CD4-positive, alpha-beta T cell treated with Interleukin-2 at 100 ng/mL for 4 hours (primary cell): ENCODE data around the gene CST3.
"Not testable (repeated sequence)": the region's sequence is repeated elsewhere in the genome, so short reads cannot be mapped to it uniquely, and the experiment has no call there.

Experiments used
- DNase-seq: peaks from one replicate; pipeline ENCODE4 v3.0.0-alpha.2; 2020; ENCODE audit warnings: low spot score

The CST3 gene

DNA sequence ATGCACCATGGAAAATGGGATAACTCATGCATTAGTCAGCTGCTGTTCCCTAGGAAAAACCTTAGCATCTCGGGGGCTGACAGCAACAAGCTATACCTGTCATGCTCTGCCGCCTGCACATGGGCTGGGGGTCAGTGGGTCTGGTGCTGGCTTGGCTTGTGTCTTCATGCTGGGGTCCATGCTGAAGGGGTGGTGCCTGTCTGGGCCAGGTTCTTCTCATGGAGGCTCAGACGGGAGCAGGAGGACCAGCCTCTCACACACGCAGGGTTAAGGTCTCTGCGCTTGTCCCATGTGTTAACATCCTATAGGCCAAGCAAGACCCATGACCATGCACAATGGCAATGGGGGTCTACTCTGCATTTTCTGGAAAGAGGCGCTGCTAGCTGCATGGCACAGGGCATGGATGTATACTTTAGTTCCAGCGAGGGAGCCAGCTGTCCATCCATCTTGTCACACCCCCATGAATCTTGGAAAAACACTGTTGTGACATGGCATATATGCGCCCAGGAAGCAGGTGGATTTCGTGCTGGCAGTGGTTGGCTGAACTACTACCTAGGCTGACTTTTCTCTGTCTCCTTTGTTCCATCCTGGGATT, 24.6 kb upstream of the CST3 start:
- no peak for DNase-seq

DNA sequence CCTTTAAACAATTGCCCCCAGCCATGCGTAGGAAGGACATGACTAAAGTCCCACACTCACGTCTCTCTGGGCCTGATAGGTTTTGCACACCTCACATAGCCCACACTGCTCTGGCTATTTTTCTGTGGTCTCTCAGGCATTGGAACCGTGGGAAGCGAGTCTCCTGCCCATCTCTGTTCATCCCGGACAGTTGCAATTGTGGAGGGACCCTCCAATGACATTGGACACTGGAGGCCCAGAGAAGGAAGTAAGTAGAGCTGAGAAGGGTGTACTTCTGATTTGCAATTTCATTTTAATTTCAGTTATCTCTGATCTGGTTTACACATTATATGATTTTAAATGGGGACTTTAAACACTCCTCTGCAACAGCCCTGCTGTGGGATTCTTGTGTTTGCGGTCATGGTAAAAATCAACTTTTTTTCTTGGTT, 23.3 kb upstream of the CST3 start:
- DNase-seq, result no peak

DNA sequence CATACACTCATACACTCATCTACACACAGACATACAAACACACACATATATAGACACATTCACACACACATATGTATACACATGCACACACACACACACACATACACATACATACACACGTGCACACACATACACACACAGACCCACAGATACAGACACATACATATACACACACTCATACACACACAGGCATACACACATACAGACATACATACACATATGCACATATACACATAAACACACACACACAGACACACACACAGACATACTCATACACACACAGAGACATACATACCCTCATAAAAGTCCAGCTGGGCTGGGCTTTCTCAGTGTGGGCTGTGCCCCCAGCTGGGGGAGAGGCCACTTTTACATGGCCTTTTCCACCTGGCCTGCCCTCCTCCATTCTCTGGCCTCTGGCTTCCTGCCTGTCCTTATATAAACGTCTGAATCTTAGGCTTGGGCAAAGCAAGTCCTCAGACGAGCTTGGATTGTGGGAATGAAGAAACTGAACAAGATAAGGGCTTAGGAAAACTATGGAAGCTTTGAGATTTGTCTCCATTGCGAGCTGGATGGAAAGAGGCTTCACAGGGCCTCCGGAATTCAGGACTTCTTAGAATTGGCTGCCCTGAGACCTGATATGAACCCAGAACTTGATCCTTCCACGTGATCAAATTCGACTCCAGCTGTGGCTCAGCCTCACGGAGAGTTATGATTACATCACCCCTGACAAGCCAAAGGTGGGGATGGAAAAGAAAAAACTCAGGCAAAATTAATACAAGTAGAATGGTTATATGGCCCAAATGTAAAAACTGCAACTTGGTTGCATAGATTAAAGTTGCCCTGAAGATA, 22.5 kb upstream of the CST3 start:
- no peak for DNase-seq

DNA sequence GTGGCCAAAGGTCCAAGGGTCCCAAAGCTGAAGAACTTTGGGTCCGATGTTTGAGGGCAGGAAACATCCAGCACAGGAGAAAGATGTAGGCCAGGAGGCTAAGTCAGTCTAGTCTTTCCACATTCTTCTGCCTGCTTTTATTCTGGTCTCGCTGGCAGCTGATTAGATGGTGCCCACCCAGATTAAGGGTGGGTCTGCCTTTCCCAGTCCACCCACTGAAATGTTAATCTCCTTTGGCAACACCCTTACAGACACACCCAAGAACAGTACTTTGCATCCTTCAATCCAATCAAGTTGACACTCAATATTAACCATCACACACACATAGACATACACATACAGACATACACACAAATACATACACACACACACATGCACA, 21.8 kb upstream of the CST3 start:
- not testable (repeated sequence) for DNase-seq

DNA sequence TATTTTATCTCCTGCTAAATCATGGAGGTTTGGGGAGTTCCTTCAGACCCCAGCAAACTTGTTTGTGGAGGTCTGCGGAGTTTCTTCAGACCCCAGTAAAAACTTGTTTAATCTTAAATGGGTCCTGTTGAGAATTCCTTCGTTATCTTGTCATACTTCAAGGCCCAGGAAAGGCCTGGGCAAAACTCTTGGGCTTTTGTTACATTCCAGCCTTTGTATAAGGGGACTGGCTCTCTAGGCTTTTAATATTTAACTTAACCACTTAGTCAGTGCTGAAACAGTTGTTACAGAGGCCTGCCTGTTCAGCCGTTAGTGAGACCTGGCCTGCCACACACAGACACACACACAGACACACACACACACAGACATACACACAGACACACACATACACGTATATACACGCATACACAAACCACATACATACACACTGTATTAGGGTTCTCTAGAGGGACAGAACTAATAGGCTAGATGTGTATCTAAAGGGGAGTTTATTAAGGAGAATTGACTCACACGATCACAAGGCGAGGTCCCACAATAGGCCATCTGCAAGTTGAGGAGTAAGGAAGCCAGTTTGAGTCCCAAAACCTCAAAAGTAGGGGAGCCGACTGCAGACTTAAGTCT, 21.3 kb upstream of the CST3 start:
- no peak for DNase-seq

DNA sequence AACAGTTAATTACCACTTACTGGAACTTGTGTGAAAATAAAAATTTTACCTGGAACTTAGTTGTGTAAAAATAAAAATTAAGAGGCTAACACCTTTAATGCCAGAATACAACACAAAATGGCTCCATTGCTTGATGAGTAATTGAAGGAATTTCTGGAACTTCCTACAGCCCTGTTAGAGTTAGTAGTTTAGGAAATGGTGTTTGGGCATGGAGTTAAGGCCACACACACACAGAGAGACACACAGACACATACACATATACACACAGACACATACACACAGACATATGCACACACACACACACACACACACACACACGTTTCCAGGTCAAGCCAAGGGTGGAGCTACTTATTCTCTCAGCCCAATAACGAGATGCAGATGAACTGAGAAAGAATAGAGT, 20.6 kb upstream of the CST3 start:
- DNase-seq, result no peak

DNA sequence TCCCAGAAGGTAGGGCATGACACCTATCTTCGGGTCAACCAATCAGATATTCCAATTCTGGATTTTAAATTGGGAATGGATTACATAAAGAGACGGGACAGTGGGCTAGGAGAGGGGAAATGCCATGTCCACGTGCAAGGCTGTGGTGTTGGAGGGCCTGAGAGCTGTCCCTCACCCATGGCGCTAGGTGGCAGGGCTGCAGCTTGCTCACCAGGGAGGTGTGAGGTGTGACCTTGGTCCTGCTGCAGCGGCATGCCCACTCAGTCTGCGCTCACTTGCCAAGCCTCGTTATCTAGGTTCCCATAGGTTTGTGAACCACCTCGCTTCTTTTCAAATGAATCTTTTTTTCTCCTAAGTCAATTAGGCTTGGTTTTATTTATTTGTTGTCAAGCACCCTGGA, 19.4 kb upstream of the CST3 start:
- no peak for DNase-seq

DNA sequence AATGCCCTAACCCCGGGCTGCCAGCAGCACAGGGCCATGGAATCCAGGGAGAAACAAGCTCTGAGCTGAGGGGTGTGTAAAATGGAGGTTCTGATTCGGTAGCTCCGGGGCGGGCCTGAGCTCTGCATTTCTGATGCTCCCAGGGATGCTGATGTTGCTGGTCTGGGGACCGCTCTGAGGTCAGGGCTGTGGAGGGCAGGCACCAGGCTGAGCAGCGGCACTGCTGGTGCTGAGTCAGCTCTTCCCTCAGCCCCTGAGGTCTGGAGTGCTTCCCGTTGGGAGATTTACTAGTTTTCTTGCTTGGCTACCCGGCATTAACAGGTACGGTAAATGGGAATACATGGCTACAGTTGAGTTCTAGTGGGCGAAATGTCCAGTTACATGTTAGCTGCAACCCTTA, 18.6 kb upstream of the CST3 start:
- no peak for DNase-seq

DNA sequence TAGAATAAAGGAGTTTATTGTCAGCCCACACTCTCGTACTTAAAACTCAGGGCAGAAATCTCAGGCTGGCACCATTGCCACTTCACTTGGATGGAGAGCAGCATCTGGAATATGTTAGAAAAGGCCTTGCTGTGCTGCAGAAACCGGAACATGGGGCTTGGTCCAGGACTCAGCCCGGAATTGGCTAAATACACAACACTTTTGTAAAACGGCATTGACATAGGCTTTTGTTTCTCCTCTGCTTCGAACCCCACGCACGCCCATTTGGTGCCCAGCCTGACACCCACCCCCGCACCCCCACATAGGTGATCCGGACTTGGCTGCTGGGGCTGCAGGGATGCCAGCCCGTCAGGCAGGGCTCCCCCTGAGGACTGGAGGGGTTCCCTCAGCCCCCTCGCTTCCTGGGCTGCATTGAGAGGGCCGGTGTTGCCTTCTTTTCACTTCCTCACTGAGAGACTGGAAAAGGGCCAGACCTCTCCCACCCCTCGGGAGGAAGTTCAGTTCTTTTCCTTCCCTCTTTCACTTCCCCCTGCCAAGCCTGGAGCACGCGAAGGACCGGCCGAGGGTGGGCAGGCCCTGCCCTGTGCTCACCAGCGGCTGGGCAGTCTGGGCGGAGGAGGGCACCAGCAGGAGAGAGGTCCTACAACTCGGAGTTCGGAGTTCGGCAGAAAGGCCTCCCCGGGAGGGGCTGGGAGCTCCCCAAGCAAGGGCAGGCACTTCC, 17.9 kb upstream of the CST3 start:
- DNase-seq, result no peak

DNA sequence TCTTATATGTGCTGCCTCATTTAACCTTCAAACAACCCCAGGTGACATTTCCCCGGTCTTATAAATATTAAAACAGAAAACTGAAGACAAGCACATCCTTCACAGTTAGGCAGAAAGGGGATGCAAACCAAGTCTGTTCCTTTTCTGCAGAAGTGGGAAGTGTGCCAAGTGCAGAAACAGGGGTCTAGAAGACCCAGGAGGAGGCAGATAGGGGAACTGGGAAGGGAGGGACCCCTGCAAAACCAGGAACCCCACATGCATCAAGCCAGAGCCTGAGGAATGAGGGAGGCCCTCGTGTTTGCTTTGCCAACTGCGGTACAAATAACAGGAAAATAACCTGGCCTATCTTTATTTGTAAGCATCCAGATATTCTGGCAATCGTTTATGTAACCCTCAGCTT, 17.0 kb upstream of the CST3 start:
- DNase-seq, result no peak

DNA sequence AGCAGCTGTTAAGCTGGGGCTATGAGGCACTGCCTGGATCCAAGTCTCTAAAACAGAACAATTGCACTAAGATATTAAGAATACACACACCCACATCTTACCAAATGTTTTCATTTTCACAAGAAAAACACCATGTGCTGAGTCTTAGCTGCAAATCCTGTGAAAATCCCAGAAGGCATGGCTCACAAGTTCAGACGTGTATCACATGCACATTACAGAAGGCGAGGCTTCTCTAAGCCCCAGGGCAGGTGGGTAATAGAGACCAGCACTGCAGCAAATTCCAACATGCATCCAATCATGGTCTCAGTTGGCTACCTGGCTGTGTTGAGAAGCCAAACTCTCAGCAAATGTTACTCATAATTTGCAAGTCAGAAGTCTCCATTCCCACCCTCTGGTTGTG, 16.2 kb upstream of the CST3 start:
- no peak for DNase-seq

DNA sequence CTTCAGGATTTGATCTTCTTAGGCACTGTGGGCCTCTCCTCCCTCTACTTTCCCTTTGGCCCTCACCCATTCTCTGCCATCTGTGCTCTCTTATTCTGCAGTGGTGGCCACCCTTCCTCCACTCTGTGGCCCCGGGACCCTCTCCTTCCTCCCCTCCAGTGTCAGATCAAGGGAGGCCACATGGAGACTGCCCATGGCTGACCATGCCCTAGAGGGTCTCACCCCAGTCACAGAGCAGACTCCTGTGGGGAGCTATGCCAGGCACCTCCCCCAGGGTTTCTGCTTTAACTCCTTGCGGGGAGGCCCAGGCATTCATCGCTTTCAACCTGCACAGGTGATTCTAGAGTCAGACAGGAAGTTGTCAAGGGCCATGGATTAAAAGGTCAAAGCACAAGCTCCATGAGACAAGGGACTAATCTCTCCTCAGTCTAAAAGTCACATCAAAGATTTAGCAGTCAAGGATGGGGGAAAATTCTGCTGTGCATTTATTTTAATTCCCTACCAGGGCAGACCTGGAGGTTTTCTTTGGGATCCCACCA, 15.7 kb upstream of the CST3 start:
- no peak for DNase-seq

DNA sequence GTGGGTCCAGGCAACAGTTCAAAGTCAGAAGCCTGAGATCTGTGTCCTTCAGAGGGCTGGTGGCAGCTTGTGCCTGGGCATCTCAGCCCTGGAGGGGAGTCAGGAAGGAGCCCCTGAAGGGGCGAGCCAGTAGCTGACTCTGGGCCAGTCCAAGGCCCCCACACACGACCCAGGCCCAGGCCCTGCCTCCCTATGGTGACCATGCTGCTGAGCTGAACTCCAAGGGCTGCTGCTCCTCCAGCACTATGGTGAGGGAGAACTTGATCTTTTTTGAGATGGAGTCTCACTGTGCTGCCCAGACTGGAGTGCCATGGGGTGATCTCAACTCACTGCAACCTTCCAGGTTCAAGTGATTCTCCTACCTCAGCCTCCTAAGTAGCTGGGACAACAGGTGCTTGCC, 15.2 kb upstream of the CST3 start:
- no peak for DNase-seq

DNA sequence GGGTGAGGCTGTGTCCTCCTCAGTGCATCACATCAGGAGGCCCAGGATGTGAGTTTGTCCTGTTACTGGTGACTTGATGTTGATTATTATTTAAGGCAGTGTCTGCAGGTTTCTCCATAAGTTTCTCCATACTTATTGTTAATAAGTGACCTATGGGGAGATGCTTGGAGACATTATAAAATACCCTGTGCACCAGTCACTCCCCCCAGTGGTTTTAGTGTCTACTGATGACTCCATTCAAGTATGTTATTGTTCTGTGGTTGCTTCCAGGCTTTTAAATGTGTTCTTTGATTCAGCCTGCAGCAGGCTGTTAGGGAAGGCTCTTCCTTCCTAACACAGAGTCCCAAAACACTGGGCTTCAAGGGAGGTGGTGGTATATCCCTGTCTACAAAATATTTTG, 14.6 kb upstream of the CST3 start:
- no peak for DNase-seq

DNA sequence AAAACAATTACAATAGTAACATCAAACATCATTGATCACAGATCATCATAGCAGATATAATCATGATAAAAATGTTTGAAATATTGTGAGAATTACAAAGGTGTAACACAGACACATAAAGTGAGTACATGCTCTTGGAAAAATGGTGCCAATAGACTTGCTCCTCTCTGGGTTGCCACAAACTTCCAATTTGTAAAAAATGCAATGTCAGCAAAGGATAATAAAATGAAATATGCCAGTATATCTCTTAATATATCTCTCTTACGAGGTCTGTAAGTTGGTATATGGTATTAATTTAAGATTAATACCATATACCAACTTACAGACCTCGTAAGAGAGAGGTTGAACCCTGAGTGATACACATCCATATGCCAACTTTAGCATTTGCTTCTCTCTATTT, 13.4 kb upstream of the CST3 start:
- DNase-seq, result no peak

DNA sequence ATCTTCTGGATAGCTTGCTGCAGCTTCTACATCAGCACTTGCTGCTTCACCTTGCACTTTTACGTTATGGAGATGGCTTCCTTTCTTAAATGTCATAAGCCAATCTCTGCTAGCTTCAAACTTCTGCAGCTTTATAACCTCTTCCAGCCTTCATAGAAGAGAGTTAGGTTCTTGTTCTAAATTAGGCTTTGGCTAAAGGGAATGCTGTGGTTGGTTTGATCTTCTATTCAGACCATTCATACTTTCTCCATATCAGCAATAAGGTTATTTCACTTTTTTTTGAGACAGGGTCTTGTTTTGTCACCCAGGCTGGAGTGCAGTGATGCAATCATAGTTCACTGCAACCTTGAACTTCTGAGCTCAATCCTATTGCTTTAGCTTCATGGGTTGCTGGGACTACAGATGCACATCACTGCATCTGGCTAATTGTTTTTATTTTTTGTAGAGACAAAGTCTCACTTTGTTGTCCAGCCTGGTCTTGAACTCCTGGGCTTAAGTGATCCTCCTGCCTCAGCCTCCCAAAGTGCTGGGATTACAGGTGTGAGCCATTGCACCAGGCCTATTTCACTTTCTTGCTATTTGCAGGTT, 12.2 kb upstream of the CST3 start:
- DNase-seq, result no peak

DNA sequence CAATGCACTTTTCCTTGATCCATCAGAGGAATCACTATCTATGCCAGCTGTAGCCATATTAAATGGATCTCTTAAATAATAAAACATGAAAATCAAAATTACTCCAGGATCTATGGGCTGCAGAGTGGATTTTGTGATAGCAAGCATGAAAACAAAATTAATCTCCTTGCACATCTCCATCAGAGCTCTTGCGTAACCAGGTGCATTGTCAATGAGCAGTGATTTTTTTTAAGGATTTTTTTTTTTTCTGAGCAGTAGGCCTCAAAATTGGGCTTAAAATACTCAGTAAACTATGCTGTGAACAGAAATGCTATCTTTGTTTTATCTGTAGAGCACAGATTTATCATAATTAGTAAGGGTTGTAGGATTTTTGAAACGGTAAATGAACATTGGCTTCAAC, 11.5 kb upstream of the CST3 start:
- no peak for DNase-seq

DNA sequence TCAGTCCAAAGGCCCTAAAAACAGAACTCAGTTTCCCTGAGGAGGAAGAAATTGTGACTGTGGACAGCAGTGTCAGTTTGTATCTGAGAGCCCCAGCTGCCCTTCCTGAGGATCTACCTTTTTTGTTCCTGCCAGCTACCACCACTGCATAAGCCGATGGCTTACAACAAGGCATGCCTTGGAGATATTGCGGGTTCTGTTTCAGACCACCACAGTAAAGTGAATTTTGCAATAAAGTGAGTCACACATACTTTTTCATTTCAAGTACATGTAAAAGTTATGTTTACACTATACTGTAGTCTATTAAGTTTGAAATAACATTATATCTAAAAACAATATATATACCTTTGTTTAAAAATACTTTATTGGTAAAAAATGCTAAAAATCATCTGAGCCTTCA, 9.6 kb upstream of the CST3 start:
- no peak for DNase-seq

DNA sequence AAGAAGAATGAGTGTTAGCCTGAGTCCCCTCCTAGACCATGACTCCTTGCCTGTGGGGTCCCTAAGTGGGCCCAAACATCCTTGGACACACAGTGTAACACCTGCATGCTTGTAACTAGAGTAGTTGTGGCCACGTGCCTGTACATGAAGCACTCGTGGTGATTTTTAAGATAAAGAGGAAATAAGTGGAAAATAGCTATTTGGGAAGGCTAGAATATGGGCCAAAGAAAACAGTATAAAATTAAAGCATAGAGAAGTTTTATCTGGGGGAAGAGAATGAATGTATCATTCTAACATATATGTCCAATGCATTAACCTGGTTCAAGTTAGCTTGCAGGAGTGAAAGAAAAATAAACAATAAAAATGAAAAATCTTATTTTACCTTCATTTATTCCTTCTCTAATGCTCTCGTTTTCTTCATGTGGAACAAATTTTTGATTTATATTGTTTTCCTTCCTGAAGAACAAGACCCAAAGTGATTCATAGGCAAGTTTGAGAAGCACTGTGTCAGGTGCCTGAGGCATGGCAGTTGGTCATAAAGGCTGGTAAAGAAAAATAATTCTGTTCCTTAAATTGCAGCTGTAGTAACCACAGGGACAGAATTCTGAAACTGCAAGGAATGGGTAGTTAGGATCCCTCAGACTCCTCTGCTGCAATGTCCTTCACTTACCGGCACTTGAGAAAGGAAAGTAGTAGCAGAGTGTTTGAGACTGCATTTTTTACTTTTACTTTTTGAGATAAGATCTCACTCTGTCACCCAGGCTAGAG, 8.5 kb upstream of the CST3 start:
- no peak for DNase-seq

DNA sequence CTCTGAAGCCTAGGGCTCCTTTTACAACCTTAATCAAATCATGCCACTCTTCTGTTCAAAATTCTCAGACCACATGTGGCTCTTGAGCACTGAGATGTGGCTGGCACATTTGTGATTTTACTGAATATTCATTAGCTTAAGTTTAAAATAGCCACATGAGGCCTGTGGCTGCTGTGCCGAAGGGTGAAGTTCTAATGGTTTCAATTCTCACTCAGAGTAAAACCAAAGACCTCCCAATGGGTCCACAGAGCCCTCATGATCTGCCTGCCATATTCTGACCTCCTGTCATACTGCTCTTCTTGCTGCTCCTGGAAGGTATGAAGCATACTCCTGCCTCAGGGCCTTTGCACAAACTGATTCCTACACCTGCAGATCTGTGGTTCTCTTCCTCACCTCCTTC, 7.8 kb upstream of the CST3 start:
- no peak for DNase-seq

DNA sequence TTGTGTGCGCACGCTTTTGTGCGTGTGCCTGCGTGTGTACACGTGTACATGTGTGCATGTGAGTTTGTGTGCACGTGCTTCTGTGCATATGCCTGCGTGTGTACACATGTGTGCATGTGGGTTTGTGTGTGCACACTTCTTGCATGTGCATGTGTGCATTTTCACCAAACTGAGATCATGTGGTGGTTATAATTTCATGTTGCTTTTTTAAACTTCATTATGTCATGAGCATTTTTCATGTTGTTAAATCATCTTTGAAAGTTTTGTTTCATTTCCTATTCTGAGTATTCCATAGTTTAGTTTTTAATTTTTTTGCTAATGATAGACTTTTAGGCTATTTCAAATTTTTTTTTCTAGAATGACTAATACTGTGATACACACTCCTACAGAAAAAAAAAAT, 6.4 kb upstream of the CST3 start:
- no peak for DNase-seq

DNA sequence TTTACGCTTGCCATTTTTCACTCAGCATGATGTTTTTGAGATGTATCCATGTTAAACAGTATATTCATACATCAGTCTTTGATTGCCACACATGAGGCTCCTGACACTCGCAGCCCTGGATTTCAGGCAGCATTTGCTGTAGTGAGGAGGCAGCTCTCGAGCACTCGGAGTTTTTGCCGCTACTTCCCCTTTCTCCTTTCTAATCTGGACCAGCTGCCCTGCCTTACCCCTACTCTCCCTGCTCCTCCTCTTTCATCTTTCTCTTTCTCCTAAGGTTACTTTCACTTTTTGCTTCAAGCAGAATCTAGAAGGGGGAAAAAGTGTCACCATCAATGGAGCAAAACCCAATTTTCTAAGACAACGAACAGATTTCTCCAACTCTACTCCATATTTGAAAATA, 5.9 kb upstream of the CST3 start:
- DNase-seq, result no peak
